HG03469 (cell line): ENCODE measurements around the gene PERM1.
"Not testable (repeated sequence)": the region's sequence is repeated elsewhere in the genome, so short reads cannot be mapped to it uniquely, and the experiment has no call there.

Source experiments
- ATAC-seq: cut with Tn5 transposase; IDR thresholded peaks from one replicate; pipeline ENCODE4 v1.9.1; 2021; ENCODE audit warnings: mild to moderate bottlenecking, moderate library complexity, moderate number of reproducible peaks; ENCODE audit not compliant: unreplicated experiment

Gene PERM1

GRCh38 chr1:950881-951280, 31.0 kb downstream of the PERM1 start:
- no peak for ATAC-seq

DNA sequence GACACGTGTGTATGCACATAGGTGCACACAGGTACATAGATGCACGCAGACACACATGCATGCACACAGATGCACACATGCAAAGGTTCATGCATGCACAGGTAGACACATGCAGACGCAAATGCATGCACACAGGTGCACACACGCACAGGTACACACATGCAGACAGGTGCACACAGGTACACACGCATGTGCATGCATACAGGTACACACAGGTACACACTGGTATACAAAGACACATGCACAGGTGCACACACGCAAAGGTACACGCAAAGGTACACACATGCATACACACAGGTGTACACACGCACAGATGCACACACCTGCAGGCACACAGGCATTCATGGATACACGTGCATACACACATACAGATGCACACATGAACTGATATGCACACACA, 31.6 kb downstream of the PERM1 start:
- ATAC-seq, result no peak

DNA sequence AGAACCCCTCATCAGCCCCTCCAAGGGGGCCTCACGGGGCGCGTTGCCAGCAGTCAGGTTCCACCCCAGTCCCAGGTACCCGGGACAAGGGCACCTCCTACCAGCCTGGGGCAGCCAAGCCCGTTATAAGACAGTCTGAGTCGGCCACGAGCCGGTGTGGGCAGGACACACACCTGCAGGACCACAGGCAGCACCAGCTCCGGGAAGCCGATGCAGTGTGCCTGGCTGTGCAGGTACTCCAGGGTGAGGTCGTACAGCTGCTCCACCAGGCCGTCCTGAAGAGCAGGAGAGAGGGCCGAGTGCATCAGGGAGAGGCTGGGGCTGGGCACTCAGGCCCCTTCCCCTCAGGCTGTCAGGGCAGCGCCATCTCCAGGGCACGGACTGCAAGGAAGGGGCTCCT, 33.9 kb downstream of the PERM1 start:
- no peak for ATAC-seq

DNA sequence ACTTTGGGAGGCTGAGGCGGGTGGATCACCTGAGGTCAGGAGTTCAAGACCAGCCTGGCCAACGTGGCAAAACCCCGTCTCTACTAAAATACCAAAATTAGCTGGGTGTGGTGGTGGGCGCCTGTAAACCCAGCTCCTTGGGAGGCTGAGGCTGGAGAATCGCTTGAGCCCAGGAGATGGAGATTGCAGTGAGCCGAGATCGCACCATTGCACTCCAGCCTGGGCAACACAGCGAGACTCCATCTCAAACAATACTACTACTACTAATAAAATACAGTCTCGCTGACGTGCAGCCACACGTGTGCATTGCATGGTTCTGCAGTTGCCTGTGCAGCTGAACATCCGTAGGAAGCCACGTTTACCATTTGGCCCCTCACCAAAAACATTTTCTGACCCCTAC, 35.1 kb downstream of the PERM1 start:
- not testable (repeated sequence) for ATAC-seq

DNA sequence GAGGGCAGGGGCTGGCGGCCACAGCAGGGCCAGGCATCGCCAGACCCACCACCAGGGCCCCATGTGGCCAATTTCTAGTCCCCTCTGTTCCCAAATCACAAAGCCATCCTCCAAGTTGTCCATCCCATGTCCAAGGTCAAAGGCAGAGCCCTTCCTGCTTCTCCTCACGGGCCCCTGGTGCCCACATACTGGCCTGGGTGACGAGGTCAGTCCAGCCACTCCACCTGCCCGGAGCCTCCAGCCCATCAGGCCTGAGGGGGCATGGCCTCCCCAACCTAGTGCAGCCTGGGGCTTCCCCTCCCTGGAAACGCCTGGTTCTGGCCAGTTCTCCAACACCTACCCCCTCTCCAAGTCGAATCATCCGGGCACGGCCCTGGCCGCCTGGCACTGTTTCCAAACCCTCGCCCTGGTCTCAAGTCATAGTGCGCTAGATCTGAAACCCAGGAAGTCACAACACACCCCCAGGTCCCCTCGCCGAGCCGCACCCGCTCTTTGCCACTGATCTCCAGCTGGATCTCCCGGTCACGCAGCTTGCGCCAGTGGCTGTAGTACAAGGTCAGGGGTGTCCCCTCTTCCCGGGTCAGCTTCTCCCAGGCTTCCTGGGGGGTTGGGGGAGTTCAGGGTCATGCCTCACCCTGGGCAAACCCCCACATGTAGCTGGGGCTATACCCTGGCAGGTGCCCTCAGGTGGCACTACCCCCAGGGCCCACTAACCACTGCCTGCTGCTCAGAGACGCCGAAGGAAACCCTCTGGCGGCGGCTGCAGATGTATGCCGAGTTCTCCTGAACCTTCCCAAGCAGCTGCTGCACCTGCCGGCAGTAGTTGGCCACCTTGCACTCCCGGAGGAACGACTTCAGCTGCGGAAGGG, 36.0 kb downstream of the PERM1 start:
- ATAC-seq, result no peak

- ATAC-seq, result no peak
Measured at GRCh38 chr1:944341-945325, 37.3 kb downstream of the PERM1 start.

GRCh38 chr1:943545-944340, 38.1 kb downstream of the PERM1 start:
- ATAC-seq, result no peak

- no peak for ATAC-seq
Measured at GRCh38 chr1:942864-943533, 38.9 kb downstream of the PERM1 start.

DNA sequence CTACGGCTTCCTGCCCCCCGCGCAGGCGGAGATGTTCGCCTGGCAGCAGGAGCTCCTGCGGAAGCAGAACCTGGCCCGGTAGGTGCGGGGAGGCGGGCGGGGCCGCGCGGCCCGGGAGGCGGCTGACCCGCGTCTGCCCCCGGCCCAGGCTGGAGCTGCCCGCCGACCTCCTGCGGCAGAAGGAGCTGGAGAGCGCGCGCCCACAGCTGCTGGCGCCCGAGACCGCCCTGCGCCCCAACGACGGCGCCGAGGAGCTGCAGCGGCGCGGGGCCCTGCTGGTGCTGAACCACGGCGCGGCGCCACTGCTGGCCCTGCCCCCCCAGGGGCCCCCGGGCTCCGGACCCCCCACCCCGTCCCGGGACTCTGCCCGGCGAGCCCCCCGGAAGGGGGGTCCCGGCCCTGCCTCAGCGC, 39.5 kb downstream of the PERM1 start:
- ATAC-seq, result no peak

- ATAC-seq, result no peak
Measured at GRCh38 chr1:941588-942383, 40.1 kb downstream of the PERM1 start.

DNA sequence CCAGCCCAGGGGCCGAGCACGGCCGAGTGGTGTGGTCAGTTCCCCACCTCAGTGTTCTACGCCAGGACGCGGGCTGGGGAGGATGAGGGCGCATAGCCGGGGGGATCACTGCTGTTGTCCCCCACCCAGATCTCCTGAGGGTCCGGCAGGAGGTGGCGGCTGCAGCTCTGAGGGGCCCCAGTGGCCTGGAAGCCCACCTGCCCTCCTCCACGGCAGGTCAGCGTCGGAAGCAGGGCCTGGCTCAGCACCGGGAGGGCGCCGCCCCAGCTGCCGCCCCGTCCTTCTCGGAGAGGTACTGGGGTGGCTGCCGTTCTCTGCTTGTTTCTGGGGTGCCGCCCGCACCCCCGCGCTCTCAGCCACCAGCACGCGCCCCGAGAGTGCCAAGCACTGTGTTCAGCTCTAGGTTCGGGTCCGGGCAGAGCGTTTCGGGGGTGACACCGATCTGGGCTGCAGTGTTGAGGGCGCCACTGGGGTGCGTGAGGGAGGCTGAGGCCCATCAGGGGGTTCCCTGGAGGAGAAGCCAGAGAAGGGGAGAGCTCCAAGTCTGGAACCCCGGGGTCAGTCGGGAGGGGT, 40.8 kb downstream of the PERM1 start:
- ATAC-seq, result no peak

- ATAC-seq, result no peak
Measured at GRCh38 chr1:940107-941014, 41.5 kb downstream of the PERM1 start.

DNA sequence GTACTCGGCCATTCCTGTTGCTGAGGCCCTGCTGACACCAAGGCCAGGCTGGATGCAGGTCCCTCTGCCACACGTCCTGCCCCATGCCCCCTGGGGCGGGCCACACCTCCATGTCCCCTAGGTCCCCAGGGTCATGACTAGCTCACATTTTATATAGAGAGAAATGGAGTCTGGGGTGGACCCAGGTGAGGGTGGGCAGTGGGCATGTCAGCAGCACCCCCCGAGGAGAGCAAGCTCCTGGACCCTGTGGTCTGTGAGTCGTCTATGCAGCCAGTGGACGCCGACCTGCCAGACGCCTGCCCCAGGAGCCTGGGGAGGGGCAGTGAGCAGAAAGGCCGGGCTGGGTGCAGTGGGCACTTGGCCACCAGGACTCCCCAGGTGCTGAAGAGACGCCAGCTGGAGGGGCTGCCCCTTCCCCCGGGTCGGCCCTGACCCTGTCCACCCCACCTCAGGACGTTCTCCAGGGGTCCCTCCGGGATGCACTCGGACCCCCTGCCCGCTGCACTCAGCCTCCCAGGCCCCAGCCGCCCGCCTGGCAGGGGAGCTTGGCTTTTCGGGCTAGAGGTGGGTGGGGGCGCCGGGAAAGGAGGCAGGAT, 42.3 kb downstream of the PERM1 start:
- ATAC-seq, result no peak

DNA sequence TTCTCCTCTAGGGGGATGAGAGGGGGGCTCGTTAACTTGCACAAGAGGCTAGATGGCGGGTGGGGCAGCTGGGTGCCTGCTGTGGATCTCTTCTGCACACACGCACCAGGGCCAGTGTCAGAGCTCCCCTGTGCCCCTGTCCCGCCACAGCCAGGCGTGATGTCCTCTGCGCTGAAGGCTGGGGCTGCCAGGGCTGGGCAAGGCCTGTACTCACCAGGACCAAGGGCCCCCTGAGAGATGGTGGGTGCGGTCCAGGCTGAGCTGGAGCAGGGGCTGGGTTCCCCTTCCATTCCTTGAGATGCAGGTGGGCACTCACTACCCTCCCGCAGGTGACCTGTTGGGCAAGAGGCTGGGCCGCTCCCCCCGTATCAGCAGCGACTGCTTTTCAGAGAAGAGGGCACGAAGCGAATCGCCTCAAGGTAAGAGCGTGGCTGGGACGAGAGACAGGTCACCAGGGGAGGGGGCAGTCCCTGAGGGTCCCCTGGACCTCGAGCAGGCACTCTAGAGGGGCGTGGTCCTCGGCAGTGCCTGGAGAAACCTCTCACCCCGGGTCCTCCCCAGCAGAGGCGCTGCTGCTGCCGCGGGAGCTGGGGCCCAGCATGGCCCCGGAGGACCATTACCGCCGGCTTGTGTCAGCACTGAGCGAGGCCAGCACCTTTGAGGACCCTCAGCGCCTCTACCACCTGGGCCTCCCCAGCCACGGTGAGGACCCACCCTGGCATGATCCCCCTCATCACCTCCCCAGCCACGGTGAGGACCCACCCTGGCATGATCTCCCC, 43.0 kb downstream of the PERM1 start:
- ATAC-seq, result no peak

DNA sequence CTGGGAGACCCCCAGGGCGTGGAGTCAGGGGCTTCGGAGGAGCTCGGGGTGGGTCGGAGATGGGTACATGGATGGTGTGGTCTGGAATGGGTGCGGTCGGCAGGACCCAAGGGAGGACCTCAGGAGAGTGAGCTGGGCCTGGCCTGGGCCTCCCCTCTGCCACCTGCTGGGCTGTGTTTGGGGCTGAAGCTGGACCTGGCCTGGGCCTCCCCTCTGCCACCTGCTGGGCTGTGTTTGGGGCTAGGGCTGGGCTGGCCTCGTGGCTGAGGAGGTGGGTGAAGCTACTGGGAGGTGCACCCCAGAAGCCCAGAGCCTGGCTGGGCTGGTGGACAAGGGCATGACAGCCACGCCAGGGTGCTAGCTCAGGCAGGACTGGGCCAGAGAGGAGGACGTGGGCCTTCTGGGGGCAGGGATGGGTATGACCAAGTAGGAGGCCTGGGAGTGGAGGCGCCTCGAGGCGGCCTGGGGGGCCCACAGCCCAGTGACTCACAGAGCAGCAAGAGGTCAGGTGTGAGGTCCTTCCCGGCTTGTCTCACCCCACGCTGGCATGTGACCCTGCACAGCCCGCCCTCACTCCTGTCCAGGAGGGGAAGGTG, 43.7 kb downstream of the PERM1 start:
- ATAC-seq, result no peak

- ATAC-seq, result no peak
Measured at GRCh38 chr1:937521-937920, 44.4 kb downstream of the PERM1 start.
